ENCODE measurements around the gene MAST4. TPM values are rescaled to one million over a fixed set of nuclear protein-coding genes. Genes with fewer than 3 reads are reported as not detected.

Gene MAST4
- total and polyA plus RNA-seq, 2 experiments from 2014 or later: 4.2 to 6.0 TPM

DNA sequence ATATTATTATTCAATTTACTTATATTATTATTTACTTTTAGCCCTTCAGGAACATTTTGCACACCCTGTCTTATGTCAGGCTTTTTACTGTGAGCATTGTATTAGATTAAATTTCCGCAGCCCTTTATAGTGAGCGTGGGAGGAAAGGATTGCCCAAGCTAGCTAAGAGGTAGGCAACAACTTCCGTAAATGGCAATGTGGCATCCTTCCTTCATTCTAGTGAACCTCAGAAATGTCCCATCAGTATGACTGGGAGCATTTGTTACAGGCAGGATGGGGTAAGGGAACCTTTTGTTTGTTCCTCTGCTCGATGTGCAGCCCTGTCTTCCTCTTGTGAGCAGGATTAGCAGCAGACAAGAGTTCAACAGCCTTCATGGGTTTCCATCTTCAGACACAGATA, 606.6 kb downstream of the MAST4 start:
- H3K4me3 ChIP-seq: no peak overlapping the region

DNA sequence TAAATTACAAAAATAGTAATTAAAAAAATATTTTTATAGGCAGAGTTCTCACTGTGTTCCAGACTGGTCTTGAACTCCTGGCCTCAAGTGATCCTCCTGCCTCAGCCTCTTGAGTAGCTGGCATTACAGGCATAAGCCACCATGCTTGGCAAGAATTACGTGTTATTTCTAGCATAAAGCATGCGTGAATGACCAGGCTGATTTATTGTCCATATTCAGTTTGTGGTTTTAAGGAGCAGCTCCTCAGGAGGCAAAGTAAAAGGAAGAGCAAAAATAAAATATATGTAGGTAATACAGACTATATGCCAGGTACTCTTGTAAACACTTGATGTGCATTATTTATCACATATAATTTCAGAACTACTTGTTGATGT, 607.5 kb downstream of the MAST4 start:
- in situ Hi-C loops (cut with MboI): no loop called here
- H2AFZ ChIP-seq: no peak overlapping the region
- H3K27me3 ChIP-seq (replicated peaks; ENCODE audit: insufficient read depth): no peaks in the 10 kb centered on the region
- 0 out of 2 replicates have a peak, but pooled peaks cover 4% of the 10 kb centered on the region for H3K4me1 ChIP-seq (ENCODE audit: insufficient read depth)
- no peaks in the 10 kb centered on the region for H4K20me1 ChIP-seq (ENCODE audit: insufficient read depth)
- H3F3A ChIP-seq (ENCODE audit: insufficient read depth): no peaks in the 10 kb centered on the region
- H3K79me2 ChIP-seq (ENCODE audit: insufficient read depth): no peaks in the 10 kb centered on the region
- no peaks in the 10 kb centered on the region for H3K36me3 ChIP-seq (ENCODE audit: low read depth)
- TF ChIP-seq EZH2 (IDR thresholded peaks at IDR 0.05; ENCODE audit: insufficient read depth, poor library complexity, severe bottlenecking) (no peak), EZH2phosphoT487 (IDR thresholded peaks at IDR 0.05; ENCODE audit: insufficient read depth, low read depth) (no peak)
- DNase-seq: no peak
- H3K27ac ChIP-seq: no peak overlapping the region
- no peak overlapping the region for H3K4me2 ChIP-seq (ENCODE audit: unreplicated experiment)
- H3K4me3 ChIP-seq: no peak overlapping the region
- 41 to 44% methylated on average over 2 of the region's 2 CpGs for WGBS, 2 experiments (ENCODE audit: low coverage in 1 of 2, low lambda C conversion rate in 2 of 2, missing lambda C conversion rate in 2 of 2)
- no peaks in the 10 kb centered on the region for H3K9me2 ChIP-seq (ENCODE audit: insufficient read depth)
- no peaks in the 10 kb centered on the region for H3K9me3 ChIP-seq (ENCODE audit: low read depth)
- H3K9ac ChIP-seq: no peak overlapping the region

More for the DNA sequence above, 606.6 kb downstream of the MAST4 start:
- 0 out of 2 replicates have a peak, but pooled peaks cover 4% of the 10 kb centered on the region for H3K4me1 ChIP-seq (ENCODE audit: insufficient read depth)
- WGBS, 2 experiments (ENCODE audit: low coverage in 1 of 2, low lambda C conversion rate in 2 of 2, missing lambda C conversion rate in 2 of 2): 89 to 91% methylated on average over 4 of the region's 4 CpGs
- H3K27ac ChIP-seq: no peak overlapping the region
- no peaks in the 10 kb centered on the region for H3K27me3 ChIP-seq (replicated peaks; ENCODE audit: insufficient read depth)
- H3F3A ChIP-seq (ENCODE audit: insufficient read depth): no peaks in the 10 kb centered on the region
- no peak overlapping the region for H3K9ac ChIP-seq
- no peak overlapping the region for H3K4me2 ChIP-seq (ENCODE audit: unreplicated experiment)
- no peak overlapping the region for H2AFZ ChIP-seq
- DNase-seq: no peak
- TF ChIP-seq EZH2 (IDR thresholded peaks at IDR 0.05; ENCODE audit: insufficient read depth, poor library complexity, severe bottlenecking) (no peak), EZH2phosphoT487 (IDR thresholded peaks at IDR 0.05; ENCODE audit: insufficient read depth, low read depth) (no peak)
- in situ Hi-C loops (cut with MboI): no loop called here
- no peaks in the 10 kb centered on the region for H3K79me2 ChIP-seq (ENCODE audit: insufficient read depth)
- no peaks in the 10 kb centered on the region for H3K36me3 ChIP-seq (ENCODE audit: low read depth)
- H3K9me3 ChIP-seq (ENCODE audit: low read depth): no peaks in the 10 kb centered on the region
- H3K9me2 ChIP-seq (ENCODE audit: insufficient read depth): no peaks in the 10 kb centered on the region
- H4K20me1 ChIP-seq (ENCODE audit: insufficient read depth): no peaks in the 10 kb centered on the region

DNA sequence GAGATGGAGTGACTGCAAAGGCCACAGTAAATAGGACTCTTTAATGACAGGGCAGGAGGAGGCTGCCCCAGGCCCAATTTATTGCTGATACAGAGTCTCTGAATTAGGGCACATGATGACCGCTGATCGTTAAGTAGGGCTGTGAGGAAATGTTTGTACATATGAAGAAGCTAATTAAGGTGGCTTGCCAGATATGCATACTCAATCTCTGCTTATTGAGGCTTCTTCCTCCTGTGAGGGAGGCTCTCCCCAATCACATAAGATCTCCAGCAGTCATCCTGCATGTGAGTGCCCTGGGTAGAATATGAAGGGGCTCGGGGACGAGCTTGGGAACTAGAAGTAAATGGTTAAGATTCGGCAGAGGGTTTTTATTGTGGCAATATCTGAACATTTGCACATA, 608.6 kb downstream of the MAST4 start:
- Histone ChIP-seq H4K20me1 (ENCODE audit: insufficient read depth) (no peaks in the 10 kb centered on the region), H3K9me3 (ENCODE audit: low read depth) (no peaks in the 10 kb centered on the region), H3K36me3 (ENCODE audit: low read depth) (no peaks in the 10 kb centered on the region), H3K4me3 (no peak overlapping the region), H3K79me2 (ENCODE audit: insufficient read depth) (no peaks in the 10 kb centered on the region), H3K4me1 (ENCODE audit: insufficient read depth) (0 out of 2 replicates have a peak, but pooled peaks cover 4% of the 10 kb centered on the region), H2AFZ (no peak overlapping the region), H3K4me2 (ENCODE audit: unreplicated experiment) (no peak overlapping the region), H3K27ac (no peak overlapping the region), H3K9ac (no peak overlapping the region), H3K27me3 (replicated peaks; ENCODE audit: insufficient read depth) (no peaks in the 10 kb centered on the region), H3K9me2 (ENCODE audit: insufficient read depth) (no peaks in the 10 kb centered on the region), H3F3A (ENCODE audit: insufficient read depth) (no peaks in the 10 kb centered on the region)
- no peak for TF ChIP-seq EZH2 (IDR thresholded peaks at IDR 0.05; ENCODE audit: insufficient read depth, poor library complexity, severe bottlenecking)
- TF ChIP-seq EZH2phosphoT487 (IDR thresholded peaks at IDR 0.05; ENCODE audit: insufficient read depth, low read depth): no peak
- in situ Hi-C loops (cut with MboI): no loop called here
- DNase-seq: no peak
- 82% methylated on average over 5 of the region's 5 CpGs for WGBS, 2 experiments (ENCODE audit: low coverage in 1 of 2, low lambda C conversion rate in 2 of 2, missing lambda C conversion rate in 2 of 2)

DNA sequence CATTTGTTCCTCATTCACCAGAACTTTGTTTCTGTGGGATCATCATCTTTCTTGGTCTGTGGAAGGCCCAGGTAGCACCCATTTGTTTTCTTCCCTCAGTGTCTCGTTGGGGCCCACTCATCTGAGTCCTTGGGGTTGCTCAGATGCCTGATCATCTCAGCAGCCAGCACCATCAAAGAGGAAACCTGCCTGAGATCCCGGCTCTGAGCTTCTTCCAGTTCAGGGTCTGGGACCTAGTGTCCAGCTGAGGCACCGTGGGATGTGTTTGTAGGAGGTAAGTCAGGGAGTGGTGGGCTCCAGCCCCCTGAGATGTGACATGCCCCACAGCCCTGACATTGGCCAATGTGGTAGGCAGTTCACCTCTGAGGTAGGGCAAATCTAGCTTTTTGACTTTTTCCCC, 609.8 kb downstream of the MAST4 start:
- in situ Hi-C loops (cut with MboI): no loop called here
- Histone ChIP-seq H3K27ac (no peak overlapping the region), H3K4me2 (ENCODE audit: unreplicated experiment) (no peak overlapping the region), H4K20me1 (ENCODE audit: insufficient read depth) (no peaks in the 10 kb centered on the region), H3K36me3 (ENCODE audit: low read depth) (no peaks in the 10 kb centered on the region), H3F3A (ENCODE audit: insufficient read depth) (no peaks in the 10 kb centered on the region), H3K9ac (no peak overlapping the region), H3K79me2 (ENCODE audit: insufficient read depth) (no peaks in the 10 kb centered on the region), H3K4me1 (ENCODE audit: insufficient read depth) (0 out of 2 replicates have a peak, but pooled peaks cover 4% of the 10 kb centered on the region), H3K9me3 (ENCODE audit: low read depth) (no peaks in the 10 kb centered on the region), H3K27me3 (replicated peaks; ENCODE audit: insufficient read depth) (no peaks in the 10 kb centered on the region), H3K9me2 (ENCODE audit: insufficient read depth) (no peaks in the 10 kb centered on the region), H2AFZ (no peak overlapping the region), H3K4me3 (no peak overlapping the region)
- no peak for DNase-seq
- WGBS, 2 experiments (ENCODE audit: low coverage in 1 of 2, low lambda C conversion rate in 2 of 2, missing lambda C conversion rate in 2 of 2): 85 to 88% methylated on average over 3 of the region's 3 CpGs
- TF ChIP-seq EZH2 (IDR thresholded peaks at IDR 0.05; ENCODE audit: insufficient read depth, poor library complexity, severe bottlenecking): no peak
- no peak for TF ChIP-seq EZH2phosphoT487 (IDR thresholded peaks at IDR 0.05; ENCODE audit: insufficient read depth, low read depth)

DNA sequence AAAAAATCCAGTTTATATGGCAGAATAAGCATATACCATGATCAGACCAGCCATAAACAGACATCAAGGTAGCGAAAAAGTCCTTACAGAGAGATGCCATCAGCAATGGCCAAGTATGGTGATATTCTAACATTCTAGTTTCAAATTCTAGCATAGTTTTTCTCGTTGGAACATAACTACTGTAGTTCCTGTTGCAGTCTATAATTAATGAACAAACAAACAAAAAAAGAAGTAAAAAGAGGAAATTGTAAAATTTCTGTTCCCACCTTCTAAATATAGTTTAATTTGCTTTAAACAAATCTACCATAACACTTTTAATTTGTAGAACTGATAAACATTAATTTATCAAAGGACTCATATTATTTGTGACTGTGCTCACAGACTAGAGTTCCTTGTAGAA, 610.3 kb downstream of the MAST4 start:
- WGBS, 2 experiments (ENCODE audit: low coverage in 1 of 2, low lambda C conversion rate in 2 of 2, missing lambda C conversion rate in 2 of 2): 75 to 78% methylated on average over 2 of the region's 2 CpGs
- Histone ChIP-seq H3F3A (ENCODE audit: insufficient read depth) (no peaks in the 10 kb centered on the region), H4K20me1 (ENCODE audit: insufficient read depth) (no peaks in the 10 kb centered on the region), H3K36me3 (ENCODE audit: low read depth) (no peaks in the 10 kb centered on the region), H3K9me2 (ENCODE audit: insufficient read depth) (no peaks in the 10 kb centered on the region), H2AFZ (no peak overlapping the region), H3K9me3 (ENCODE audit: low read depth) (no peaks in the 10 kb centered on the region), H3K4me1 (ENCODE audit: insufficient read depth) (0 out of 2 replicates have a peak, but pooled peaks cover 4% of the 10 kb centered on the region), H3K79me2 (ENCODE audit: insufficient read depth) (no peaks in the 10 kb centered on the region), H3K4me2 (ENCODE audit: unreplicated experiment) (no peak overlapping the region), H3K9ac (no peak overlapping the region), H3K27ac (no peak overlapping the region), H3K27me3 (replicated peaks; ENCODE audit: insufficient read depth) (no peaks in the 10 kb centered on the region), H3K4me3 (no peak overlapping the region)
- in situ Hi-C loops (cut with MboI): no loop called here
- no peak for DNase-seq
- TF ChIP-seq EZH2 (IDR thresholded peaks at IDR 0.05; ENCODE audit: insufficient read depth, poor library complexity, severe bottlenecking) (no peak), EZH2phosphoT487 (IDR thresholded peaks at IDR 0.05; ENCODE audit: insufficient read depth, low read depth) (no peak)
